HepG2 (cell line): ENCODE results near the gene HSPB9. TPM values are rescaled to one million over a fixed set of nuclear protein-coding genes. Genes with fewer than 3 reads are reported as not detected.

Experiments used
- ARNT2 ChIP-seq: sonication (generic); formaldehyde crosslinking; IDR thresholded peaks from 2 replicates; pipeline ENCODE4 v1.8.0; 2022; ENCODE audit warnings: mild to moderate bottlenecking, low read depth, missing genetic modification reagents, moderate library complexity
- BHLHE40 ChIP-seq: IDR thresholded peaks from 2 replicates; pipeline ENCODE4 v1.6.1; 2011; ENCODE audit warnings: low read length, improper control_type of control experiment
- CEBPZ ChIP-seq: IDR thresholded peaks from 2 replicates; pipeline ENCODE4 v1.6.1; 2012; ENCODE audit warnings: low read length, improper control_type of control experiment
- GATAD1 ChIP-seq: IDR thresholded peaks from 2 replicates; pipeline ENCODE4 v1.6.1; 2016; ENCODE audit warnings: missing genetic modification reagents, missing compliant biosample characterization
- MED13 ChIP-seq: sonication (generic); formaldehyde crosslinking; IDR thresholded peaks from 2 replicates; pipeline ENCODE4 v1.5.0; 2020; ENCODE audit warnings: missing genetic modification reagents
- NBN ChIP-seq: fragments of 450-650 bp; conservative IDR thresholded peaks from 2 replicates; pipeline ENCODE4 v1.6.1; 2017
- NFAT5 ChIP-seq: sonication (generic); formaldehyde crosslinking; IDR thresholded peaks from 2 replicates; pipeline ENCODE4 v1.4.0; 2020; ENCODE audit warnings: missing genetic modification reagents
- NFYC ChIP-seq: IDR thresholded peaks from 2 replicates; pipeline ENCODE4 v1.6.1; 2016; ENCODE audit warnings: missing genetic modification reagents, missing compliant biosample characterization
- PRMT3 ChIP-seq: sonication (generic); formaldehyde crosslinking; IDR thresholded peaks from 2 replicates; pipeline ENCODE4 v1.8.1; 2022; ENCODE audit warnings: low read depth, mild to moderate bottlenecking, moderate library complexity, missing genetic modification reagents, borderline replicate concordance
- SSRP1 ChIP-seq: IDR thresholded peaks from 2 replicates; pipeline ENCODE4 v1.6.1; 2016; ENCODE audit warnings: control low read depth
- U2AF2 ChIP-seq: fragments of 200-400 bp; formaldehyde crosslinking; IDR thresholded peaks from 2 replicates; pipeline ENCODE4 v1.6.1; 2017; ENCODE audit warnings: low read depth, mild to moderate bottlenecking, low read length
- UBTF ChIP-seq: sonication (generic); formaldehyde crosslinking; IDR thresholded peaks from 2 replicates; pipeline ENCODE4 v1.4.0; 2020; ENCODE audit warnings: mild to moderate bottlenecking, missing genetic modification reagents
- ZBTB8A ChIP-seq: sonication (generic); formaldehyde crosslinking; IDR thresholded peaks from 2 replicates; pipeline ENCODE4 v1.4.0; 2020; ENCODE audit warnings: mild to moderate bottlenecking, low read depth, missing genetic modification reagents, borderline replicate concordance
- ZC3H13 ChIP-seq: sonication (generic); formaldehyde crosslinking; IDR thresholded peaks from 2 replicates; pipeline ENCODE4 v1.8.1; 2023; ENCODE audit warnings: mild to moderate bottlenecking, missing genetic modification reagents, moderate library complexity
- ZFYVE20 ChIP-seq: sonication (generic); formaldehyde crosslinking; IDR thresholded peaks from 2 replicates; pipeline ENCODE4 v1.8.0; 2023; ENCODE audit warnings: low read depth, mild to moderate bottlenecking, moderate library complexity, missing genetic modification reagents, borderline replicate concordance
- ZNF414 ChIP-seq: sonication (generic); formaldehyde crosslinking; IDR thresholded peaks from 2 replicates; pipeline ENCODE4 v1.5.0; 2020; ENCODE audit warnings: missing genetic modification reagents
- ZNF672 ChIP-seq: sonication (generic); formaldehyde crosslinking; IDR thresholded peaks from 2 replicates; pipeline ENCODE4 v1.8.1; 2022; ENCODE audit warnings: missing genetic modification reagents
- ZNF674 ChIP-seq: sonication (generic); formaldehyde crosslinking; IDR thresholded peaks from 2 replicates; pipeline ENCODE4 v1.5.0; 2020; ENCODE audit warnings: low read depth, mild to moderate bottlenecking, missing genetic modification reagents
- ZNF737 ChIP-seq: sonication (generic); formaldehyde crosslinking; IDR thresholded peaks from 2 replicates; pipeline ENCODE4 v1.5.0; 2020; ENCODE audit warnings: missing genetic modification reagents, mild to moderate bottlenecking, borderline replicate concordance
- ZNF768 ChIP-seq: sonication (generic); formaldehyde crosslinking; IDR thresholded peaks from 2 replicates; pipeline ENCODE4 v1.4.0; 2020; ENCODE audit warnings: missing genetic modification reagents
- polyA plus RNA-seq, 8 experiments: library from polyadenylated mRNA; depleted of rRNA in 3 of 8; stranded (reverse) in 7 of 8; unstranded in 1 of 8; fragments of >200 nt; fragmentation: Illumina TruSeq in 4 of 8; extraction: Trizol in 4 of 8; gene quantifications; 2 replicates each; pipeline versions ENCODE4 v1.2.1 to v1.2.3, GENCODE V29; 2011 to 2016; ENCODE audit warnings: low read depth in 4 of 8, missing spikeins in 1 of 8, mixed read lengths in 1 of 8; ENCODE audit not compliant: insufficient read depth in 1 of 8
- total RNA-seq, 5 experiments: library from RNA; depleted of rRNA; stranded (reverse); fragments of >200 nt; fragmentation: Illumina TruSeq; extraction: Trizol; gene quantifications; 2 replicates each; pipeline ENCODE4 v1.2.3, GENCODE V29; 2016; ENCODE audit warnings: low read depth in 1 of 5

The HSPB9 gene
- total and polyA plus RNA-seq, 2 of the 13 experiments (the other 11 are each of a cell fraction or from before 2014, with no cell fraction given): 0.05 to 0.24 TPM

GRCh38 chr17:42075789-42076188 is 46.8 kb upstream of the HSPB9 start (continued):
- TF ChIP-seq NFAT5 (CRISPR knock-in tag): no peak
- TF ChIP-seq NFYC (CRISPR knock-in tag): no peak
- TF ChIP-seq SSRP1 (CRISPR knock-in tag): no peak
- TF ChIP-seq ZNF674: no peak
- TF ChIP-seq ZBTB8A (CRISPR knock-in tag): no peak
- TF ChIP-seq CEBPZ: no peak
- 0 out of 2 replicates have a peak, but pooled peaks have one; percentile 8 for TF ChIP-seq GATAD1 (CRISPR knock-in tag)
- 0 out of 2 replicates have a peak, but pooled peaks have one; percentile 16 for TF ChIP-seq UBTF (CRISPR knock-in tag)
- TF ChIP-seq ZC3H13 (CRISPR knock-in tag): no peak
- TF ChIP-seq NBN: no peak
- peak; percentile 61; the same call in 1 of the 2 replicates for TF ChIP-seq BHLHE40
- no peak for TF ChIP-seq ZNF737 (CRISPR knock-in tag)
- no peak for TF ChIP-seq ZFYVE20 (CRISPR knock-in tag)
- TF ChIP-seq MED13 (CRISPR knock-in tag): no peak
- no peak for TF ChIP-seq ARNT2 (CRISPR knock-in tag)
- TF ChIP-seq ZNF768 (CRISPR knock-in tag): no peak
- TF ChIP-seq PRMT3 (CRISPR knock-in tag): no peak
- no peak for TF ChIP-seq ZNF672 (CRISPR knock-in tag)
- TF ChIP-seq U2AF2: no peak
- TF ChIP-seq ZNF414 (CRISPR knock-in tag): no peak
